Epidermal melanocyte (primary cell): Measurements from ENCODE around the gene CHCHD6.

Experiments
- DNase-seq: peaks from one replicate; pipeline ENCODE4 v3.0.0; 2011; ENCODE audit warnings: low spot score; ENCODE audit not compliant: insufficient read length

Gene CHCHD6

DNA sequence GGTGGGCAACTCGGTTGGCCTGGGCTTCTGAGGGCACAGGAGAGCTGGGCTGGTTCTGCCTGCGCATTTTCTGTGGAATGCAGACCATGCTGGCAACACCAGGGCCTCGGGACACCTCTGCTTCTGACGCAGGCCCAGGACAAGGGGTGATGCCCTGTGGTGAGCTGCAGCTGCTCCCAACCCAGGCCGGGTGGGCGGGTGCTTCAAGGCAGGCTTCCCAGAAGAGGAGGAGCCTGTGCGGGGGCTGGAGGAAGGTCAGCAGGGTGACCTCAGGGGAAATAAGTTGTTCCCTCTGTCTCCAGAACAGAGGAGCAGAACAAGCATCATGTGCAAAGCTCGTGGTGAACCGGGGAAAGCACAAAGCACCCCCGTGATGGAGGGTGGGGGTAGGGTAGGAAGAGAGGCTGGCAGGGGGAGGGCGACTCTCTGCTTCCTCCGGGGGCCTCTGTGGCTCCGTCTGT lies 267.9 kb downstream of the CHCHD6 start:
- peak; percentile 83 for DNase-seq

DNA sequence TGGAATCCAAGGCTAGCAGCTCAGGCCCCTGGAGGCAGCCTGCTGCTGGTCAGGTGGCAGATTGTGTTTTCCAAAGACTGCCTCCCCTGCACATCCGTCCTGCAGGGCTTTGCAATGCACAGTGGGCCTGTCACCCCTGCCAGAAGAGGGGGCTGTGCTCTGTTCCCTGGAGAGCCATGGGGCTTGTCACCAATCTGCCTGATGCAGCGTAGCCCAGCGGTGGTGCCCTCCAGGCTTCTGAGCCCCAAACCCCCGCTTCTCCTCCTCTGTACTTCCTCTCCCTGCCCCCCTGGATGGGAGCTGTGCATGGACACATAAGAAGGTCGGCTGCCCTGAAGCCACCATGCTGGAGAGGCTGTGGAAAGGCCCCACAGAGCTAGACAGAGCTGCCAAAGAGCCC lies 268.8 kb downstream of the CHCHD6 start:
- no peak for DNase-seq

DNA sequence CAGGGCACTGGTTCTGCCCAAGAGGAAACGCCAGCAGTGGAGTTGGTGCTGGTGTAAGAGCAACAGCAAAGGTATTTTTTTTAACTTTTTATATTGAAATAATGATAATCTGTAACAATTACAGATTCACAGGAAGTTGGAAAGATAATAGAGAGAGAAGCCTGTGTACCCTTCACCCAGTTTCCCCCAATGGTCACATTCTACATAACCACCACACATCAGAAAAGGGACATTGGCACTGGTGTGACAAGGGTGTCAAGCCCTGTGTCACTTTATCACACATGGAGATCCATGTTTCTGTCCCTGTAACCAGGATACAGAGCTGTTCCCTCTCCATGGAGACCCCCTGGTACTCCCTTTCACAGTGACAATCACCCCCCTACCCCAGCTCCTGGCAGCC lies 269.8 kb downstream of the CHCHD6 start:
- DNase-seq, result no peak

DNA sequence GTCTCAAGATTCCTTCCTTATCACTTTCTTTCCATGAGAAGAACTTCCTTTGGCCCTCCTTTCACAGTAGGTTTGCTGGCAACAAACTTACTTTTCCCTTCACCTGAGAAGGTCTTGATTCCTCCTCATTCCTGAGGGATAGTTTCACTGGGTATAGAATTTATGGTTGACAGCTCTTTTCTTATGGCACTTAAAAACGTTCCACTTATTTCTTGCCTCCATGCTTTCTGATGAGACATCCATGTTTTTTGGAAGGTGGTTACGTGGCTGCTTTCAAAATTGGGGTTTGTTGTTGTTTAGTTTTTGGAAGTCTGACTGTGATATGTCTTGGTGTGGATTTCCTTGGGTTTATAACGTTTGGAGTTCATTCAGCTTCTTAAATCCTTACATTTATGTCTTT lies 270.7 kb downstream of the CHCHD6 start:
- no peak for DNase-seq

DNA sequence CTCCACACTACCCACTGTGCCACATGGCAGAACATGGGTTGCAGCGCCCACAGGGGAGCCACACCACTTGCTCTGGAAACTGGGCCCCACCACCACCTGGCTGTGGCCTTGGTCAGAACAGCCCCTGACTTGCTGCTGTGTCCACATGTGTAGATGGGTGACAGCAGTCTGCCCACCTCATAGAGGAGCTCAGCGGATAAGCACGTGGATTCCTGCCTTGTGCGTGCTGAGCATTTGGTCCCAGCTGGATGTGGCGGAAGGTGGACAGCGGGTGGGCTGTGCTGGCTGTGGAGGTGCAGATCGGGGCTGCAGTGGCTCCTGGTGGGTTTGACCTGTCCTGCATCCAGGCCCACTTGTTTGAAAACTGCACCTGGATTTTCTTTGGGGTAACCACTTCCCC lies 272.9 kb downstream of the CHCHD6 start:
- DNase-seq, result no peak

DNA sequence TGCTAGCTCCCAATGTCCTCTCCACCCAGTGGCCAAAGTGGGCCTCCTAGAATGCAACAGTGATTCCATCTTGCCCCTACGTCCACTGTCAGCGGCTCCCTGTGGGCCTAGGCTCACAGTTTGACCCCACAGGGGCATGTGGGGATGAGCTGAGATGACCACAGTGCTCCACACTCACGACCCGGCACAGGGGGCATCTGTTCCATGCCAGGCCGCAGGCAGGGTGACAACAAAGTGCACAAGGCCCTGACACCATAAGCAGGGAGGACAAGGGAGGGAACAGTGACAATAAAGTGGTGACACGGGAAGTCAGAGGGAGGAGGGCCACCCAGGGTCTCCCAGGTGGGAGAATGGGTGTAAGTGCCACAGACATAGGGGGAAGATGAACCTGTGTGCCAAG lies 273.8 kb downstream of the CHCHD6 start:
- DNase-seq, result no peak

DNA sequence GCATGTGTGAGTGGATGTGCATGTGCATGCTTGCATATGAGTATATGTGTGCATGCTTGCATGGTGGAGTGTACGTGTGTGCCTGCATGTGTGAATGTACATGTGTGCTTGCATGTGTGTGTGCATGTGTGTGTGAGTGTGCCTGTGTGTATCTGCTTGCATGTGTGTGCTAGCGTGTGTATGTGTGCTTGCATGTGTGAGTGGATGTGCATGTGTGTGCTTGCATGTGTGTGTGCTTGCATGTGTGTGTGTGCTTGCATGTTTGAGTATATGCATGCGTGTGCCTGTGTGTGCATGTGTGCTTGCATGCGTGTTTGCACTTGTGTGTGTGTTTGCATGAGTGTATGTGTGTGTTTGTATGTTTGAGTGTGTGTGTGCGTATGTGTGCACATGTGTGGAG lies 274.3 kb downstream of the CHCHD6 start:
- no peak for DNase-seq

DNA sequence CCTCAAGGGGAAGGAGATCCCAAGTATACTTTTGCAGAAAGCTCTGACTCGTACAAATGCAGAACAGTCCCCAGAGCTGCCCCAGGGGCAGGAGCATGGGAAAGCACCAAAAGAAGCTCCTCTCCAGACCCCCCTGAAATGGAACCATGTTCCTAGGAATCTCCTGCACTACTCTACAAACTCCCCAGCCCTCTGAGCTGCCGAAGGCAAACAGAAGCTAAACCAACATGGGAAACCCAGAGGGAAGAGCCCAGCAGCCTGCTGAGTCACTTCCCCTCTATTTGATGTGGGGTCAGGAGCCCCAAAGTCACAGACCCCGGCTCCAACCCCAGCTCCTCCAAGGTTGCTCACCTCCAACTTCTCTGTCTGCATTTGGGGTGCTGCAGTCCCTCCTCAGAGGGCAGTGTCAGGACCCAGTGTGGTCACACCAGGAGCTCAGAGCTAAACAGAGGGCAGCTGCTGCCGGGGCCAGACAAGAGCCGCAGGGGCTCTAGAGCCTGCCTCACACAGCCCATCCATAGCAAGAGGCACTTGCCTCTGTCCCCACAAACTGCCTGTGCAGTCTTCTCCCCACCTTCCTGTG lies 275.1 kb downstream of the CHCHD6 start:
- DNase-seq, result no peak

DNA sequence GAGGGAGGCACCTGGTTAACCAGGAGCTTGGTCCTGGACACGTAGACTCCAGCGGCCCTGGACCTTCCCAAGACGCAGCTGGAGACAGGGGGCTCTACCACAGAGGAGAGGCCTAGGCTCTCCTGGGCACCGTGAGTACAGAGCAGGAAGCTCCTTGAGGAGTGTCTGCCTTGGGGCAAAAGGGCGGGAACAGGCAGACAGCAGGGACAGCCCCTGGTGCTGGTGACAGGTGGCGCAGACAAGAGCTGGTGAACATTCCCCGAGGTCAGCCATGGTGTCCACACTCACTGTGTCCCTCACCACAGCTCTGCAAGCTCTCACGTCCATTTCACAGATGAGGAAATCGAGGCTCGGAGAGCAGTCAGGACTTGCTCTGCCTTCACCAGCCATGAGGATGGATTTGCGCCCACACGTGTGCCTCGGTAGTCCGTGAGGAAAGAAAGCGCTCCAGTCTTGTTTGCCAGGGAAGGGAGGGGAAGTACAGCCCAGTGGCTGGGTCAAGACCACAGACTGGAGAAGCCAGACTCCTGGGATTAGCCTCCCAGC lies 276.3 kb downstream of the CHCHD6 start:
- DNase-seq, result no peak

DNA sequence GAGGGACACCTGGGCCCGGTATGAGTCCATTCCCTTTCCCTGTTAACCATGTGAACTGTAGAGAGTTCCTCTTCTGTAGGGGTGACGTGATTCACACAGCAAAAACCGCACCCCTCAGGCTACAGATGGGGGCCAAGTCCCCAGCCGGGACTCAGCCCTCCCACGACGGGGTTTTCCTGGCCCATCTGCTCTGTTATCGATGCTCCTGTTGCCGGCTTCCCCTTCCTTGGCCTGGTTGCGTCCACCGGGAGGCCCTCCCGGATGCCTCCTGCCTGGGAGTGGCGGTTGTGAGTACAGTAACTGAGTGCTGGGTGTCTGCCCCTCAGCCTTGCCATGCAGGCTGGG lies 278.1 kb downstream of the CHCHD6 start:
- DNase-seq, result no peak

DNA sequence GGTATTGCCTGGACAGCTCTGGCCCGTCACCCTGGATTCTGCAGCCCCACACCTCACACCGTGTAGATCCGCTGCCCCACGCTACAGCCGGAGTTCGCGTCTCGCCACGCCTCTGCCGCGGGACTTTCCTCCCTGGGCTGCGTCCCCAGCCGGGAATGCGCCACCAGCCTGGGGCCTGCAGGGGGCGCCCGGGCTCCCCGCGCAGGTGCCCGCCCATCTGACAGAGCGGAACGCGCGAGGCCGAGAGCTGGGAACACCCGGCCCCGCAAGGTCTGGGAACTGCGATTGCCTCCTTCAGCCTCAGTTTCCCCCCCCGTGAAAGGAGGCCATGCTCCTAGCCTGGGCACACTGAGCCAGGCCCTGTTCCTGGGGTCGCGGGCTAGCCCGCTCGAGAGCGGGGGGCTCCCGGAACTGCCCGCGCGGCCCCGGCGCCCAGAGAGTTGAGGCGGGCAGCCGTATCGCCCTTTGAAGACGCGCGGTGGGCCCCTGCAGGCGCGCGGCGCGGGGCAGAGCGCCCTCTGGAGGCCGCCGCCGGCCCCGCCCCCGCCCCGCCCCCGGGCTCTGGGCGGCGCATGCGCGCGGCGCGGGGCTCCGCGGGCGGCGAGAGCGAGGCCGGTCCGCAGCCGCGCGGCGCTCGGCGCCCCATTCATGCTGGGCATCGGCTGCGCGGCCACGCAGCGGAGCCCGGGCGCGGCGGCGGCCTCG lies 278.6 kb downstream of the CHCHD6 start, which contains the start of gene PLXNA1:
TSS of gene PLXNA1 (plus strand) at position 645 of the 705 bp plus-strand sequence. CDS start 5,479 bp downstream, outside the sequence.
- DNase-seq, result peak; percentile 86

DNA sequence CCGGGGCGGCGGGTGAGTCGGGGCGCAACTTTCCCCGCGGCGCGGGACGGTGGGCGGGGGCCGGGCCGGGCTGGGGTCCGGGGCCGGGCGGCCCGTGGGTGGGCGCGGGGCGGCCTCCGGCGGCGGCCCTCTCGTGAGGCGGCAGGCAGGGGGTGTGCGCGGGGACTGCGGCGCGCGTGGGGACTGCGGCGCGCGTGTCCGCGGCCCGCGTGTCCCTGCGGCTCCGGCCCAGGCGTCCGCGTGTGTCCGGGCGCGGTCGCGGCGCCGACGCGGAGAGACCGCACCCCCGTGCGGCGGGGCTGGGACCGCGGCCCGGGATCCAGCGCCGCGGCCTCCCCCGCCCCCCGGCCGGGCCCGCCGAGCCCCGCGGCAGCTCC lies 279.2 kb downstream of the CHCHD6 start:
- DNase-seq, result no peak

DNA sequence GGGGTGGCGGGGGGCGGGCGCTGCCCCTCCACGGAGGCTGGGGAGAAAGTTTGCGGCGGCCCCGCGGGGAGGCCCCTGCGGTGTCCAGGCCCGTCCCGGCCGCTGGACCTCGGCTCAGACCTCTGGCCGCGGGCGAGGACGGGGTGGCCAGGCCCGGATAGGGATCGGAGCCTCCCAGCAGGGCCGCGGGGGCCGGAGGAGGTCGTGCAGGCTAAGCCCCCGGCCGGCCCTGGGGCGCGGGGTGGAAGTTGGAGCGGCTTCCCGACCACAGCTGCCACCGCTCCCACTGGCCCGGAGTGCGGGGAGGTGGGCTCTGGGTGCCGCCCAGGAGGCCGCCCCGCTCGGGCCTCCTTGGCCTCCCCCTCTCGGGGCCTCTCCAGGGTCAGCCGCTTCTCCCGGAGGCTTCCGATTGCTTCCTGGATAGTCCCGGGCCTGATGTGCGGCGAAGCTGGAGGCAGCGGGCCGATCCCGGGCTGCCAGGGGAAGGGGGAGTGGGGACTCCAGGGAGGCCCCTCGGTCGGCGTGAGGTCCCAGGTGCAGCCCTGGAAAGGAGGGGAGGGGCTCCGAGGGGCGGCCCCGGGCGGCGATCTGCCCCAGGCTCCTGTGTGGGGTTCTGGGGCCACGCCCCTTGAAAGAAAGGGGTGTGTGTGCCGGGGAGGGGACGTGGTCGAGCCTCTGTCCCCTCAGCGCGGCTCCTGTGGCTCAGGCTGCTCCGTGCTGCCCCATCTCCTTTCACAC lies 279.8 kb downstream of the CHCHD6 start:
- no peak for DNase-seq

DNA sequence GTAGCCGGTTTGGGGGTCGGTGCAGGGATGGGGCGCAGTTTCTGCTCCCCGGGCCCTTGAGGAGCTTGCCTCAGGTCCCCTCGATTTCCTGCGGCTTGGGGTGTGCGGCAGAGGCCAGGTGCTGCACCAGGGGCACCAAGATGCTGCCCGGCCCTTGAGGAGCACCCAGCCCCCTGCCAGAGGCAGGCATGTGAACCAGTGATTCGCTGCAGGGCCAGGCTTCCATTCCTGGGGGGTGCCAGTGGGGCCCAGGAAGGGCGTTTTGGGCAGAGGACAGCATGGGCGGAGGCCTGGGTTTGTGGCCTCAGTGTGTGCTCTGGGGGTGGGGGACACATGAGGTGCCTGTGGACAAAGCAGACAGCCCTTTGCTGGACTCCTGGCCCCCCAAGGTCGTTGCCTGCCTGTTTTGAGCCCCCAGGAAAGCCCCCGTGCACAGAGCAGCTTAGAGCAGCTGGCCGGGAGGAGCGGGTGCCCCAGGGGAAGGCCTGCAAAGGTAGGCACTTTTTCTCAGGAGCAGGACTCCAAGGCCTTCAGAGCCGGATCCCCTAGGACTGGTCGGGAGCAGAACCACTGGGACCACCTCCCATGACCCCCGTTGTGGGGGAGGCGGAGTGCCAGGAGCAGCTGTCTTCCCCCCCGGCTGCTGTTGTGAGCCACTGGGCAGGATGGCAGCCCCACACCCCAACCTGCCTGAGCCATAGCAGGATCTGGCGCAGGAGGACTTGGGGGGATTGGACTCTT lies 280.5 kb downstream of the CHCHD6 start:
- DNase-seq, result no peak

DNA sequence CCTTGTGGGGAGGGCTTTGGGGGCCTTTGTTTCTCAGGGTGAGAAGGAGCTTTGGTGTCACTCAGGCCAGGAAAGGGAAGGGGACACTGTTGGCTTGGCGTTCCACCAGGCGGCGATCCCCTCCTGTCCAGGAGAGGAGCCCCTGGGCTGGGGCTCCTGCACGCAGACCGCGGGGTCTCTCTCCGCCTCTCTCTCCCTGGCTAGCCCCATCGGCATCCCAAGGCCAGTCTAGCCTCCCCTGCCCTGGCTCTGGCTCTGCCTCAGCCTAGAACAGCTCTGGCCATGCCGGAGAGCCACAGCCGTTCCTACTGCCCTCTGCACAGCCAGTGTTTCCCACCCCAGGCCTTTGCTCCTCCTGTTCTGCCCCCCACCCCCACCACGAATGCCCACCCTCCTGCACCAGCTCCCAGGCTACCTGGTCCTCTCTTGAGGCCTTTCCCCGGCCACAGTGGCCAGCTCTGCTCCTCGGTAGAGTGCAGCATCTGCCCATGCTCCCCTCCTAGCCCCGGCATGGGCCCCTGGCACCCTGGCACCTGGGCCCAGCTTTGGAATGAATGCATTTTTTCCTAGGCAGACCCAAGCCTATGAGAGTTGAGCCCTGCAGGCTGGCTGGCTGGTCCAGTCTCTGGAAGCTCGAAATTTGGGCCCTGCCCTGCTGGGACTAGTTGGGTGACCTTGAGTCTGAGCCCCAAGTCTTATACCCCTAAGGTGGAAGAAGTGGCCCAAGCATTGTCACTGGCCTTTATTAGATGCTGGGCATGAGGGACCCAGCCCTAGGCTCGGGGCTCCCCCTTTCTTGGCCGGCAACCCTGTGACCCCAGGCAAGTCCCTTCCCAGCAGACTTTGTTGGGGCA lies 281.3 kb downstream of the CHCHD6 start:
- DNase-seq, result no peak

DNA sequence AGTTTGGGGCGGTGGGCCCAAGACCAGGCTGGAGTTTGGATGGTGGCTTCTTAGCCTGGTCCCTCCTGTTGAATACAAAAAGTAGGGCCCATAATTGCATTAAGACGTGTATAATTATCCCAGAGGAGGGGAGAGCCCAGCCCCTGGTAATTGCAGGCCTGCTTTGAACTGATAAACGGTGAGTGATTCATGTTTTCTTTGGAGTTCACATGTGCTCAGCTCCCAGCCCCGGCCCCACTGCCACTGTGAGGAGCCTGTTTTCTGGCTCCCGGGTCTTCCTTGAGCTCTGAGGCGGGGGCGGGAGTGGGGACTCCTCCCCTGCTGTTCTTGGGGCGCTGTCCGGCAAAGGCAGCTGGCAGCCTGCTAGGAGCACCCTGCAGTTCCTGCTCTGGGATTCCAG lies 282.0 kb downstream of the CHCHD6 start:
- no peak for DNase-seq

DNA sequence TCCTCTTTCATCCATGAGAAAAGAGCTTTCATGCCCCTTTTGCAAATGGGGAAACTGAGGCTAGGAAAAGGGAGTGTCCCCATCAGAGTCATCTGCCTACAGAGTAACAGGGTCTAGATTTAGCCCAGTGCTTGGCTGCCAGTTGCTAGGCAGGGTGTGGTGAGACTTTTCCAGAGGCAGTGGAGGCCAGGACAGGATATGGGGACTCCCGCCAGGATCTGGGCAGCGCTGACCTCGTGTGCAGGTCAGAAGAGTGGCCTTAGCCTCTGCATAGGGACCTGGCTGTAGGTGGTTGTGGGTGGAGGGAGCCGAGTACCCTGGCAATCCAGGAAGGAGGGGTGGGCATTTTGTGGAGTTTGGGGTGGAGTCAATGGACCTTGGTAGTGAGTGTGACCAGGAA lies 283.1 kb downstream of the CHCHD6 start:
- DNase-seq, result no peak

DNA sequence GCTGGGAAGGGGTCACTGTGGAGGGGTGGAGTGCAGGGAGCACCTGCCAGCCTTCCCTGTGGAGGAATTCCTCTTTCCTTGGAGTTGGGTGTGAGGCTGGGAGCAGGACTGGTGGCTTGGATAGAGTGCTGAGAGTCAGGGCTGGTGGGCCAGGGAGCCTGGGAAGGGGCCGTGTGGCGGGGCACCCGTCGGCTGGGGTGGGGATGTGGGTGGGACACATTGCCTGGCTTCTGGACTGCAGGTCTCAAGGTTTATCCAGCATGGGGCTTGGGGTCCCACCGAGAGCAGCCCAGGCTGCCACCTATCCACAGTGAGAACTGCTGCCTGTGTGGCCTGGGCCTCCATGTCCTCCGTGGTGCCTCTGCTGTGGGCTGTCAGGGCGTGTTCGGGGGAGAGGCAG lies 283.6 kb downstream of the CHCHD6 start:
- no peak for DNase-seq

DNA sequence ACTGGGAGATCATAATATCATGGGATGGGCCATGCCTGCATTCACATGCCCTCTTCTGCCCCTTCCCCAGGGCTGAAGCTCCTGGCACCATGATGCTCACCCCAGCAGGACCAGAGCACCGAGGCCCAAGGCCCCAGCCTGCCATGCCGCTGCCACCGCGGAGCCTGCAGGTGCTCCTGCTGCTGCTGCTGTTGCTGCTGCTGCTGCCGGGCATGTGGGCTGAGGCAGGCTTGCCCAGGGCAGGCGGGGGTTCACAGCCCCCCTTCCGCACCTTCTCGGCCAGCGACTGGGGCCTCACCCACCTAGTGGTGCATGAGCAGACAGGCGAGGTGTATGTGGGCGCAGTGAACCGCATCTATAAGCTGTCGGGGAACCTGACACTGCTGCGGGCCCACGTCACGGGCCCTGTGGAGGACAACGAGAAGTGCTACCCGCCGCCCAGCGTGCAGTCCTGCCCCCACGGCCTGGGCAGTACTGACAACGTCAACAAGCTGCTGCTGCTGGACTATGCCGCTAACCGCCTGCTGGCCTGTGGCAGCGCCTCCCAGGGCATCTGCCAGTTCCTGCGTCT lies 284.5 kb downstream of the CHCHD6 start:
- no peak for DNase-seq

DNA sequence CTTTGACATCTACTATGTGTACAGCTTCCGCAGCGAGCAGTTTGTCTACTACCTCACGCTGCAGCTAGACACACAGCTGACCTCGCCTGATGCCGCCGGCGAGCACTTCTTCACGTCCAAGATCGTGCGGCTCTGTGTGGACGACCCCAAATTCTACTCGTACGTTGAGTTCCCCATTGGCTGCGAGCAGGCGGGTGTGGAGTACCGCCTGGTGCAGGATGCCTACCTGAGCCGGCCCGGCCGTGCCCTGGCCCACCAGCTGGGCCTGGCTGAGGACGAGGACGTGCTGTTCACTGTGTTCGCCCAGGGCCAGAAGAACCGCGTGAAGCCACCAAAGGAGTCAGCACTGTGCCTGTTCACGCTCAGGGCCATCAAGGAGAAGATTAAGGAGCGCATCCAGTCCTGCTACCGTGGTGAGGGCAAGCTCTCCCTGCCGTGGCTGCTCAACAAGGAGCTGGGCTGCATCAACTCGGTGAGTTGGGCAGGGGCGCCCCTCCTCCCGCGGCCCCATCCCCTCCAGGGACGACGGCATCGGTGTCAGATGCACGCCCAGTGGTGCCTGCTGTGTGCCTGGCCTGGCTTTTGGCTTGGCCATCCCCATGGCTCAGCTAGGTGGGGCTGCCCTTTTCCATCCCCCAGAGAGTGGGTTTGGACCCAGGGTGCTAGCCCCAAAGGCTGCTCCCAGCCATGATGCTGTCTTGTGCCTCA lies 285.4 kb downstream of the CHCHD6 start:
- no peak for DNase-seq
